Heart left ventricle (tissue), 13 donors: Measurements from ENCODE around the gene MRTO4.

Experiments used
- POLR2A ChIP-seq, 2 donors: fragments of 450-650 bp; IDR thresholded peaks; one replicate each; pipeline ENCODE4 v1.6.1; 2017; ENCODE audit warnings: antibody characterized with exemption in 2 of 2, mild to moderate bottlenecking in 2 of 2, moderate library complexity in 2 of 2
- TF ChIP-seq, protein P1 (sequence below), 12 donors: fragments of 200-600 bp; sonication (generic) in 4 of 12; IDR thresholded peaks; one replicate each; pipeline versions ENCODE4 v1.5.0 to v1.8.0; 2018 to 2022; ENCODE audit warnings: antibody characterized with exemption in 12 of 12, mild to moderate bottlenecking in 5 of 12
- donor health status: ischemic (EF 13 %, LVEDD 7.1; RV severe dilation, severe dysfunction).
- donor health status: DM: no; HTN: yes; CAD: no.
- donor health status: DM: no; HTN: no; CAD: no.
- donor health status: ischemic (EF 25% LVEDD 6.9; RV normal size, moderate dysfunction).
- donor health status: ischemic (EF 25% LVEDD 5.7; RV mildly dilated, moderate dysfunction).
- donor health status: ischemic (EF 35%, LVEDD 5.7; RV mildly dilated, moderate dysfunction).
- donor health status: nonischemic (EF 11% LVEDD 7.7; RV severe dilation, severe dysfunction).
- donor health status: DM: yes; HTN: yes; CAD: no.
- donor health status: PGD.
- donor health status: ischemic (EF 29% LVEDD 5.4; RV normal size, mild dysfunction).
- donor health status: nonischemic (EF 23%, LVEDD 6.1; RV moderate dilation, normal function).

GRCh38 chr1:19212167-19212566 is 39.4 kb upstream of the MRTO4 start:
- TF ChIP-seq, protein P1, sequence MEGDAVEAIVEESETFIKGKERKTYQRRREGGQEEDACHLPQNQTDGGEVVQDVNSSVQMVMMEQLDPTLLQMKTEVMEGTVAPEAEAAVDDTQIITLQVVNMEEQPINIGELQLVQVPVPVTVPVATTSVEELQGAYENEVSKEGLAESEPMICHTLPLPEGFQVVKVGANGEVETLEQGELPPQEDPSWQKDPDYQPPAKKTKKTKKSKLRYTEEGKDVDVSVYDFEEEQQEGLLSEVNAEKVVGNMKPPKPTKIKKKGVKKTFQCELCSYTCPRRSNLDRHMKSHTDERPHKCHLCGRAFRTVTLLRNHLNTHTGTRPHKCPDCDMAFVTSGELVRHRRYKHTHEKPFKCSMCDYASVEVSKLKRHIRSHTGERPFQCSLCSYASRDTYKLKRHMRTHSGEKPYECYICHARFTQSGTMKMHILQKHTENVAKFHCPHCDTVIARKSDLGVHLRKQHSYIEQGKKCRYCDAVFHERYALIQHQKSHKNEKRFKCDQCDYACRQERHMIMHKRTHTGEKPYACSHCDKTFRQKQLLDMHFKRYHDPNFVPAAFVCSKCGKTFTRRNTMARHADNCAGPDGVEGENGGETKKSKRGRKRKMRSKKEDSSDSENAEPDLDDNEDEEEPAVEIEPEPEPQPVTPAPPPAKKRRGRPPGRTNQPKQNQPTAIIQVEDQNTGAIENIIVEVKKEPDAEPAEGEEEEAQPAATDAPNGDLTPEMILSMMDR (IDR thresholded peaks at IDR 0.05) = no peak
- no peak for TF ChIP-seq POLR2A (IDR thresholded peaks at IDR 0.05)
